Measurements from ENCODE around the gene SLC22A12. TPM values are rescaled to one million over a fixed set of nuclear protein-coding genes. Genes with fewer than 3 reads are reported as not detected.

Gene SLC22A12
- total RNA-seq, 4 donors from 2014 or later = not detected

DNA sequence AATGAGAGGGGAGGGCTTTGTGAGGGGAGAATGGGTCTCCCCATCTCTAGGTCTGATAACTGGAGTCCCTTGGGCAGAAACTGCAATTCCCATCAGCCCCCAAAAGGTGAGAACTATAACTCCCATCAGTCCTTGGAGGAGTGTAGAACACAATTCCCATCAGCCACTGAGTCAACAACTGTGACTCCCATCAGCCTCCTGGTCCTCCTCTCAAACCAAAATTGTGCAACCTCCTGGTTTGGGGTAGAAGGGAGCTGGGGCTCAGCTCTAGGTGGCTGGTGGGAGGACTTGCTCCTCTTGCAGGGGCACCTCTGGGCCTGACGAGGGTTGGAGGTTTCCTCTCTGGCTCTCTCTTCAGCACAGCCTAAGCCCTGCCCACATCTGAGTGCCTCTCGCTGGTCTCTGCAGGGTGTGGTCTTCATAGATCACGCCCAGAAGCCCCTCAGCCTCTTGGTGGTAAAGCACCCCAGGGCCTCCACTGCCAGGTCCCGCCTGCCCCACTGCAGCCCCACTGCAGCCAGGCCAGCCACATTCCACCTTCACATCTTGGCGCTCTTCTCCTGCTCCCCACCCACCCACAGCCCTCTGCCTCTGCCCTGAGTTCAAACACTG lies 18.5 kb downstream of the SLC22A12 start:
- WGBS, 2 donors (ENCODE audit: low coverage in 1 of 2) = 82% methylated on average over 5 of the region's 5 CpGs; no CpG with 5 or more reads in 1 of the 2 donors

DNA sequence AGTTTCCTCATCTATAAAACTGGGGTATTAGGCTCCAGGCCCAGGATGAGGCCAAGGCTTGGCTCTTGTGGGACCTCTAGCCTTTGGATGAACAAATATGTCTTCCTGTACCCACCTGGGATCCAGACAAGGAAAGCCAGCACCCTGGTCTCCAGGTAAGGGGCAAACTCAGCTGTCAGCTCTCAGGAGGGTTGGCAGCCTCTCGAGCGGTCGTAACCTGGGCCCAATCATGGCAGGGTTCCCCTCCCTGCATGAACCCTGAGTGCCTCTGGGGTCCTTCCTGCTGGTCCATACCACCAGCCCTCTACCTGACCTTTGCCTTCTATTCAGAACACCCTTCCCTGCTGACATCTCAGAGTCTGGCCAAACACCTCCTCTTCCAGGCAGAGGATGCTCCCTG lies 19.6 kb downstream of the SLC22A12 start:
- DNase-seq = no peak
- Histone ChIP-seq H3K9me3 (no peaks in the 10 kb centered on the region), H3K27me3 (no peaks in the 10 kb centered on the region), H3K27ac (no peak overlapping the region), H3K36me3 (no peaks in the 10 kb centered on the region), H3K4me1 (peaks cover 0 to 4% (median 0%) of the 10 kb centered on the region in 4 donors), H3K4me3 (no peak overlapping the region)
- 82% methylated on average over 3 of the region's 3 CpGs; no CpG with 5 or more reads in 1 of the 2 donors for WGBS, 2 donors (ENCODE audit: low coverage in 1 of 2)
- TF ChIP-seq EP300 (IDR thresholded peaks at IDR 0.05; ENCODE audit: low read depth) = no peak
- TF ChIP-seq POLR2AphosphoS5 (IDR thresholded peaks at IDR 0.05) = no peak
- no peak for TF ChIP-seq POLR2A (IDR thresholded peaks at IDR 0.05)
- TF ChIP-seq, protein P1, sequence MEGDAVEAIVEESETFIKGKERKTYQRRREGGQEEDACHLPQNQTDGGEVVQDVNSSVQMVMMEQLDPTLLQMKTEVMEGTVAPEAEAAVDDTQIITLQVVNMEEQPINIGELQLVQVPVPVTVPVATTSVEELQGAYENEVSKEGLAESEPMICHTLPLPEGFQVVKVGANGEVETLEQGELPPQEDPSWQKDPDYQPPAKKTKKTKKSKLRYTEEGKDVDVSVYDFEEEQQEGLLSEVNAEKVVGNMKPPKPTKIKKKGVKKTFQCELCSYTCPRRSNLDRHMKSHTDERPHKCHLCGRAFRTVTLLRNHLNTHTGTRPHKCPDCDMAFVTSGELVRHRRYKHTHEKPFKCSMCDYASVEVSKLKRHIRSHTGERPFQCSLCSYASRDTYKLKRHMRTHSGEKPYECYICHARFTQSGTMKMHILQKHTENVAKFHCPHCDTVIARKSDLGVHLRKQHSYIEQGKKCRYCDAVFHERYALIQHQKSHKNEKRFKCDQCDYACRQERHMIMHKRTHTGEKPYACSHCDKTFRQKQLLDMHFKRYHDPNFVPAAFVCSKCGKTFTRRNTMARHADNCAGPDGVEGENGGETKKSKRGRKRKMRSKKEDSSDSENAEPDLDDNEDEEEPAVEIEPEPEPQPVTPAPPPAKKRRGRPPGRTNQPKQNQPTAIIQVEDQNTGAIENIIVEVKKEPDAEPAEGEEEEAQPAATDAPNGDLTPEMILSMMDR (IDR thresholded peaks at IDR 0.05) = no peak
- in situ Hi-C loops (cut with MboI; ENCODE audit: low pct_ligation_motif_present in 1 of 4, low pct_unique_long_range_greater_than_20kb in 1 of 4, low sequenced_read_pairs in 3 of 4) (no loop called here), intact Hi-C loops (cut with DNase I; ENCODE audit: low total_unique reads) (no loop called here)

More for the DNA sequence above, 18.5 kb downstream of the SLC22A12 start:
- no peak overlapping the region for H3K27ac ChIP-seq
- H3K4me1 ChIP-seq = peaks cover 0 to 4% (median 0%) of the 10 kb centered on the region in 4 donors
- H3K4me3 ChIP-seq = no peak overlapping the region
- intact Hi-C loops (cut with DNase I; ENCODE audit: low total_unique reads) (no loop called here), in situ Hi-C loops (cut with MboI; ENCODE audit: low pct_ligation_motif_present in 1 of 4, low pct_unique_long_range_greater_than_20kb in 1 of 4, low sequenced_read_pairs in 3 of 4) (no loop called here)
- no peaks in the 10 kb centered on the region for H3K27me3 ChIP-seq
- H3K9me3 ChIP-seq = no peaks in the 10 kb centered on the region
- TF ChIP-seq EP300 (IDR thresholded peaks at IDR 0.05; ENCODE audit: low read depth) = no peak
- TF ChIP-seq POLR2A (IDR thresholded peaks at IDR 0.05) = no peak
- TF ChIP-seq, protein P1 (IDR thresholded peaks at IDR 0.05) = no peak
- no peak for TF ChIP-seq POLR2AphosphoS5 (IDR thresholded peaks at IDR 0.05)
- no peak for DNase-seq
- H3K36me3 ChIP-seq = no peaks in the 10 kb centered on the region

DNA sequence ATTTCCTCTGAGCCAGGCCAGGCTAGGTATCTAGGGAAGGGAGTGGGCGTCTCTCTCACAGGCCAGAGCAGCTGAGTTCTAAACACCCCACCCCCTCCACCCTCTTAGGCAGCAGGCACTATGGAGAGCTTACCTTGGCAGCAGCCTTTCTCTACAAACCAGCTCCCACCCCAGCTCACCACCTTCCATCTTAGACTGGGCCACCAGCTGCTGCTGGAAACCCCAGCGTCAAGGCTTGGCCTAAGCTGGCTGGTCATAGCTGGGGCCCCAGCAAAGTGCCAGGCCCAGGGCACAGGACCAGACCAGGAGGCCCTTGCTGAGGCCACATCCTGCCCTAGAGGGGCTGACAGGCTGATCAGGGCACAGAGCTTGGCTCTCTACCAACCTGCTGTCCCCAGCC lies 20.2 kb downstream of the SLC22A12 start:
- intact Hi-C loops (cut with DNase I; ENCODE audit: low total_unique reads) = no loop called here

DNA sequence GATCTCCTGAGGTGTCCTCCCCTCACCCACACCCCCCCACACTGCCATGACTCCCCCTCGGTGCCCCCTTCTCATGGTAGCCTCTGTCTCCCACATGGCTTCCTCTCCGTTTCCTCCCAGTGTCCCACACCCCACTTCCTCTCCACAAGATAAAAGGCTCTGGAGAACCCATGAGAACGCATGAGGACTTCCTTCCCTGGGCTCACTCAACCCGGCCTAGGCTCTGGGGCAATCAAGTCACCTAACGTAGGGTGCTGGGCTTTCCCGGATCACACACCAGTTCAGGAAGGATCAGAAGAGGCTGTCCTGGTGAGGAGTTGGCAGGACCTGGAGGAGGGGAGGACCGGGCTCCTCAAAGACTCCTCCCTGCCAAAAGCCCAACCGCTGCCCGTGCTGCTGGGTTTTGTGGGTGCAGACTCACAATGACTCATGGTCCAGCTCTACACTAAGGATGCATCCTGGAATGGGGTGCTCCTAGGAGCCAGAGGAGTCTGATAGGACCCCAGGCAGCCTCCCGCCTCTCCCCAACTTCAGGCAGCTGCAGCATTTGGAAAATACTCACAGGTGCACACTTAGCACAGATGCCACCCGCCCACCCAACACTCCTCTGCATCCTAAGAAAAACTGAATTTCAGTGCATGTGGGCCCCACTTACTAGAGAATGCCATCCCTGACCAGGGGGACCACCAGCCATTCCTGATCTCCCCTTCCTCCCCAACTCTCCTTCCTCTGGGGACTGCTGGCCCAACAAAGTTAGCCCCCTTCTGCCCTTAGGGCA lies 21.0 kb downstream of the SLC22A12 start:
- no peaks in the 10 kb centered on the region for H3K36me3 ChIP-seq
- intact Hi-C loops (cut with DNase I; ENCODE audit: low total_unique reads) = no loop called here
- TF ChIP-seq POLR2A (IDR thresholded peaks at IDR 0.05) = no peak
- no peaks in the 10 kb centered on the region for H3K27me3 ChIP-seq
- H3K9me3 ChIP-seq = no peaks in the 10 kb centered on the region
- H3K27ac ChIP-seq = no peak overlapping the region
- no peak overlapping the region for H3K4me3 ChIP-seq
- peaks cover 0 to 4% (median 0%) of the 10 kb centered on the region in 4 donors for H3K4me1 ChIP-seq
- WGBS, 2 donors (ENCODE audit: low coverage in 1 of 2) = 77% methylated on average over 9 of the region's 11 CpGs; no CpG with 5 or more reads in 1 of the 2 donors
- DNase-seq = no peak
- in situ Hi-C loops (cut with MboI; ENCODE audit: low pct_ligation_motif_present in 1 of 4, low pct_unique_long_range_greater_than_20kb in 1 of 4, low sequenced_read_pairs in 3 of 4) = no loop called here

More for the DNA sequence above, 20.2 kb downstream of the SLC22A12 start:
- Histone ChIP-seq H3K27ac (no peak overlapping the region), H3K4me1 (peaks cover 0 to 4% (median 0%) of the 10 kb centered on the region in 4 donors), H3K4me3 (no peak overlapping the region), H3K9me3 (no peaks in the 10 kb centered on the region), H3K36me3 (no peaks in the 10 kb centered on the region), H3K27me3 (no peaks in the 10 kb centered on the region)
- DNase-seq = no peak
- TF ChIP-seq POLR2A (IDR thresholded peaks at IDR 0.05) (no peak), EP300 (IDR thresholded peaks at IDR 0.05; ENCODE audit: low read depth) (no peak), POLR2AphosphoS5 (IDR thresholded peaks at IDR 0.05) (no peak)
- TF ChIP-seq, protein P1 (IDR thresholded peaks at IDR 0.05) = no peak
- 59% methylated on average over 2 of the region's 2 CpGs; no CpG with 5 or more reads in 1 of the 2 donors for WGBS, 2 donors (ENCODE audit: low coverage in 1 of 2)
- in situ Hi-C loops (cut with MboI; ENCODE audit: low pct_ligation_motif_present in 1 of 4, low pct_unique_long_range_greater_than_20kb in 1 of 4, low sequenced_read_pairs in 3 of 4) = no loop called here

Measured in transverse colon (tissue), 4 donors.